Measurements from ENCODE around the gene URAD. TPM values are rescaled to one million over a fixed set of nuclear protein-coding genes. Genes with fewer than 3 reads are reported as not detected.
"Not testable (repeated sequence)": the region's sequence is repeated elsewhere in the genome, so short reads cannot be mapped to it uniquely, and the experiment has no call there.

The URAD gene
- total and polyA plus RNA-seq, 7 donors = not detected

- H3K27ac ChIP-seq = no peak overlapping the region
- intact Hi-C loops (cut with DNase I) = no loop called here
- DNase-seq (no peak), ATAC-seq (no peak)
- WGBS, 3 donors = 61 to 81% (median 71%) methylated on average over 7 of the region's 7 CpGs
- H3K4me1 ChIP-seq = peaks cover 11% of the 10 kb centered on the region
- no peaks in the 10 kb centered on the region for H3K9me3 ChIP-seq
- H3K36me3 ChIP-seq (ENCODE audit: insufficient read depth in 1 of 2, low read depth in 1 of 2) = no peaks in the 10 kb centered on the region
- peaks cover 0 to 88% (median 54%) of the 10 kb centered on the region in 3 donors for H3K27me3 ChIP-seq (ENCODE audit: insufficient read depth in 3 of 3, low read length in 2 of 3)
- no peak overlapping the region for H3K4me3 ChIP-seq
- no peak for TF ChIP-seq CTCF (IDR thresholded peaks at IDR 0.05)
Observed at GRCh38 chr13:27965343-27965739, 23.2 kb downstream of the URAD start.

- peaks cover 0 to 88% (median 56%) of the 10 kb centered on the region in 3 donors for H3K27me3 ChIP-seq (ENCODE audit: insufficient read depth in 3 of 3, low read length in 2 of 3)
- 28 to 37% (median 35%) methylated on average over 15 of the region's 15 CpGs for WGBS, 3 donors
- H3K9me3 ChIP-seq = no peaks in the 10 kb centered on the region
- DNase-seq (no peak), ATAC-seq (no peak)
- no peaks in the 10 kb centered on the region for H3K36me3 ChIP-seq (ENCODE audit: insufficient read depth in 1 of 2, low read depth in 1 of 2)
- H3K4me1 ChIP-seq = peaks cover 12% of the 10 kb centered on the region
- no peak overlapping the region for H3K4me3 ChIP-seq
- no peak overlapping the region for H3K27ac ChIP-seq
- no peak for TF ChIP-seq CTCF (IDR thresholded peaks at IDR 0.05)
- intact Hi-C loops (cut with DNase I) = no loop called here
Observed at GRCh38 chr13:27964741-27965323, 23.7 kb downstream of the URAD start.

- DNase-seq; H3K36me3 ChIP-seq (ENCODE audit: insufficient read depth in 1 of 2, low read depth in 1 of 2); ATAC-seq; H3K4me3 ChIP-seq; H3K27ac ChIP-seq; H3K9me3 ChIP-seq; intact Hi-C loops (cut with DNase I): not testable (repeated sequence)
- Histone ChIP-seq H3K4me1 (peaks cover 12% of the 10 kb centered on the region), H3K27me3 (ENCODE audit: insufficient read depth in 3 of 3, low read length in 2 of 3) (peaks cover 0 to 88% (median 55%) of the 10 kb centered on the region in 3 donors)
- 58 to 66% (median 63%) methylated on average over 13 of the region's 13 CpGs for WGBS, 3 donors
Observed at GRCh38 chr13:27964206-27964605, 24.3 kb downstream of the URAD start.

GRCh38 chr13:27963491-27963890, 25.0 kb downstream of the URAD start:
- no peak for ATAC-seq
- whole genome bisulfite sequencing, 3 donors = 71 to 91% (median 73%) methylated on average over 3 of the region's 3 CpGs
- intact Hi-C loops (cut with DNase I) = no loop called here

GRCh38 chr13:27962982-27963381, 25.5 kb downstream of the URAD start:
- peaks cover 6% of the 10 kb centered on the region for H3K4me1 ChIP-seq
- no peaks in the 10 kb centered on the region for H3K9me3 ChIP-seq
- DNase-seq = no peak
- no peak for ATAC-seq
- intact Hi-C loops (cut with DNase I) = no loop called here
- peaks cover 0 to 88% (median 43%) of the 10 kb centered on the region in 3 donors for H3K27me3 ChIP-seq (ENCODE audit: insufficient read depth in 3 of 3, low read length in 2 of 3)
- TF ChIP-seq CTCF (IDR thresholded peaks at IDR 0.05) = no peak
- H3K27ac ChIP-seq = no peak overlapping the region
- no peaks in the 10 kb centered on the region for H3K36me3 ChIP-seq (ENCODE audit: insufficient read depth in 1 of 2, low read depth in 1 of 2)
- WGBS, 3 donors = 68 to 78% (median 71%) methylated on average over 9 of the region's 9 CpGs
- no peak overlapping the region for H3K4me3 ChIP-seq

More at GRCh38 chr13:27963491-27963890, 25.0 kb downstream of the URAD start:
- no peaks in the 10 kb centered on the region for H3K9me3 ChIP-seq
- H3K4me3 ChIP-seq = no peak overlapping the region
- no peak for DNase-seq
- no peak for TF ChIP-seq CTCF (IDR thresholded peaks at IDR 0.05)
- H3K4me1 ChIP-seq = peaks cover 11% of the 10 kb centered on the region
- H3K36me3 ChIP-seq (ENCODE audit: insufficient read depth in 1 of 2, low read depth in 1 of 2) = no peaks in the 10 kb centered on the region
- H3K27ac ChIP-seq = no peak overlapping the region
- peaks cover 0 to 88% (median 48%) of the 10 kb centered on the region in 3 donors for H3K27me3 ChIP-seq (ENCODE audit: insufficient read depth in 3 of 3, low read length in 2 of 3)

All from psoas muscle (tissue), 8 donors.